ENCODE measurements around the gene GOLGA8B.
"Not testable (repeated sequence)": the region's sequence is repeated elsewhere in the genome, so short reads cannot be mapped to it uniquely, and the experiment has no call there.

GOLGA8B gene

DNA sequence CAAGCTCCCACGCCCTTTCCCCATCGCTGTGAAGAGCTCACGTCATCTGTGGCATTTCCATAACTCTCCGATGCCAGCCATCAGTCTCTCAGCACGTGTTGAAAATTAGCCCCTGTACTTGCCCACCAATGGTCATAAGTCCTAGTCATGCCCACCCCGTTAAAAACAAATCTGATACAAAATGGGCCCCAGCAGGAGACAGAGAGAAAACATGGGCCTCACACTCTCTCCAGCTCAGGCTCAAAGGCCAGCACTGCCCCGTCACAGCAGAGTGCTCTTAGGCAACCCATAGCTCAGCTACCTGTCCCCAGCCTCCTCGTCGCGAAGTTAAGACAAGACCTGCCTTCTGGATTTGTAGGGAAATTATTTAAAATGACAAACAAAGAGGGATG, 5.2 kb downstream of the GOLGA8B start:
- H3K9me3 ChIP-seq = no peaks in the 10 kb centered on the region
- no peaks in the 10 kb centered on the region for H3K4me1 ChIP-seq
- TF ChIP-seq, protein P1, sequence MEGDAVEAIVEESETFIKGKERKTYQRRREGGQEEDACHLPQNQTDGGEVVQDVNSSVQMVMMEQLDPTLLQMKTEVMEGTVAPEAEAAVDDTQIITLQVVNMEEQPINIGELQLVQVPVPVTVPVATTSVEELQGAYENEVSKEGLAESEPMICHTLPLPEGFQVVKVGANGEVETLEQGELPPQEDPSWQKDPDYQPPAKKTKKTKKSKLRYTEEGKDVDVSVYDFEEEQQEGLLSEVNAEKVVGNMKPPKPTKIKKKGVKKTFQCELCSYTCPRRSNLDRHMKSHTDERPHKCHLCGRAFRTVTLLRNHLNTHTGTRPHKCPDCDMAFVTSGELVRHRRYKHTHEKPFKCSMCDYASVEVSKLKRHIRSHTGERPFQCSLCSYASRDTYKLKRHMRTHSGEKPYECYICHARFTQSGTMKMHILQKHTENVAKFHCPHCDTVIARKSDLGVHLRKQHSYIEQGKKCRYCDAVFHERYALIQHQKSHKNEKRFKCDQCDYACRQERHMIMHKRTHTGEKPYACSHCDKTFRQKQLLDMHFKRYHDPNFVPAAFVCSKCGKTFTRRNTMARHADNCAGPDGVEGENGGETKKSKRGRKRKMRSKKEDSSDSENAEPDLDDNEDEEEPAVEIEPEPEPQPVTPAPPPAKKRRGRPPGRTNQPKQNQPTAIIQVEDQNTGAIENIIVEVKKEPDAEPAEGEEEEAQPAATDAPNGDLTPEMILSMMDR (IDR thresholded peaks at IDR 0.05; ENCODE audit: low read depth, low read length) = no peak
- no peak for DNase-seq
- no peaks in the 10 kb centered on the region for H3K27me3 ChIP-seq
- H3K36me3 ChIP-seq = no peaks in the 10 kb centered on the region
- no peak overlapping the region for H3K4me3 ChIP-seq (ENCODE audit: low read depth, low read length)

DNA sequence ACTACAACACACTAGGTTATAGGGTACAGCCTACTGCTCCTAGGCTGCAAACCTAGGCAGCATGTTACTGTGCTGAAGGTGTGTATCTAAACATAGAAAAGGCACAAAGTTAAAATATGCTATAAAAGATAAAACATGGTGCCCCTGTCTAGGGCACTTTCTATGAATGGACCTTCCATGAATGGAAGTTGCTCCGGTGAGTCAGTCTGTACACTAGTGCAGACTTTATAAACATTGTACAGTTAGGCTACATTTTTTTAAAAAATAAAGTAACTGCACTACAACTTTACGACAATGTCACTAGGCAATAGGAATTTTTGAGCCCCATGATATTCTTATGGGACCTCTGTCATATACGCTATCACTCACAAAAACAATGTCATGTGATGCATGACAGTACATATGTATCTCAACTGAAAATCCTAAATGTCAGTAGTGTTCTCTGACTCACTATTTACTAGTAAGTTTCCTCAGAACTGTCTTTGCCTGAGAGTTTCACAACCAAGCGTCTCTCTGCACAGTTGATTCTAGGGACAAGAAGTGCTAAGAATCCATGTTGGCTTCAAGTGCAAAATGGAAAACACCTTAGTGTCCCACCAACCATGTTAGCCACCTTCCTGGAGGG, 5.7 kb downstream of the GOLGA8B start:
- H3K4me3 ChIP-seq (ENCODE audit: low read depth, low read length); H3K9me3 ChIP-seq; H3K36me3 ChIP-seq: not testable (repeated sequence)

GRCh38 chr15:34575035-34575434, 8.4 kb downstream of the GOLGA8B start:
- H3K9me3 ChIP-seq; H3K27me3 ChIP-seq; H3K36me3 ChIP-seq; H3K4me3 ChIP-seq (ENCODE audit: low read depth, low read length); DNase-seq; H3K4me1 ChIP-seq: not testable (repeated sequence)

More for the DNA sequence above, 5.7 kb downstream of the GOLGA8B start:
- H3K27me3 ChIP-seq, H3K4me1 ChIP-seq, DNase-seq: not testable (repeated sequence)

DNA sequence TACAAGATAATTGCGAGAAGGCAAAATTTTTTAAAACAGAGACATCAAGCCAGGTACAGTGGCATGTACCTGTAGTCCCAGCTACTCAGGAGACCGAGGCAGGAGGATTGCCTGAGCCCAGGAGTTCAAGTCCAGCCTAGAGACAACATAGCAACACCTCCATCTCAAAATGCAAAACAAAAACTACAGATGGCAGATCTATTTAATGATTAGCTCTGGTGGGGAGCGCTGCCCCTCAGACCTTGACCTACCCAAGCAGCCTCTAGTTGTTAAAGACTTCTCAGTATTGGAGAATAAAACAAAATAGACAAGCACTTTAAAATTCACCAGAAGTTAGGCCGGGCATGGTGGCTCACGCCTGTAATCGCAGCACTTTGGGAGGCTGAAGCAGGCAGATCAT, 10.5 kb downstream of the GOLGA8B start:
- not testable (repeated sequence) for H3K9me3 ChIP-seq; H3K36me3 ChIP-seq; DNase-seq; H3K27me3 ChIP-seq; H3K4me1 ChIP-seq; H3K4me3 ChIP-seq (ENCODE audit: low read depth, low read length)

DNA sequence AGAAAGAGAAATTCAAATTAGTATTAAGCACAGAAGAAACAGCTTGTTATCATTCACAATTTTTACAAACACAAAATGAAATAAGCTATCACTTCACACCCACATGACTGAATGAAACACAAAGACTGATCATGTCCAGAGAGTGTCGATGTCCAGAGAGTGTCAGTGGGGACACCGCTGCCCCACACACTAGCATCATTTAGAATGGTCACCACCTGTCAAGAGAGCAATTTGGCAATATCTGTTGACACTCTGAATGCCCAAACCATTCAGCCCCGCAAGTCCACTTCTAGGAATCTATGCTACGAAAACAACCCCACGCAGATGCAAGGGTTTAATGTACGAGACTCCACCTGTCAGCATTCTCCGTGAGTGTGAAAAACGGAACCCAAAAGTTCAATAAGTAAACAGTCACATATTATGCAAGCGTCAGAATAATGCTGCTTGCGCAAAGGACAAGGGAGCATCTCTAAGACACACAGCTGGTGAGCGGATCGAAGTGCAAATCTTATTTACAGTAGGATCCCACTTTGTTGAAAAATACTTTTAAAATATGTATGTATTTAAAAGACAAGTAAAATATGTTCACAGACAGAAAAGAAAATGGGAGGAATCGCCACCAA, 11.3 kb downstream of the GOLGA8B start:
- not testable (repeated sequence) for H3K4me3 ChIP-seq (ENCODE audit: low read depth, low read length); H3K4me1 ChIP-seq; H3K9me3 ChIP-seq; H3K36me3 ChIP-seq; H3K27me3 ChIP-seq; DNase-seq

GRCh38 chr15:34569670-34570396, 13.6 kb downstream of the GOLGA8B start:
- DNase-seq; H3K4me3 ChIP-seq (ENCODE audit: low read depth, low read length); H3K36me3 ChIP-seq; H3K9me3 ChIP-seq; H3K27me3 ChIP-seq; H3K4me1 ChIP-seq: not testable (repeated sequence)

DNA sequence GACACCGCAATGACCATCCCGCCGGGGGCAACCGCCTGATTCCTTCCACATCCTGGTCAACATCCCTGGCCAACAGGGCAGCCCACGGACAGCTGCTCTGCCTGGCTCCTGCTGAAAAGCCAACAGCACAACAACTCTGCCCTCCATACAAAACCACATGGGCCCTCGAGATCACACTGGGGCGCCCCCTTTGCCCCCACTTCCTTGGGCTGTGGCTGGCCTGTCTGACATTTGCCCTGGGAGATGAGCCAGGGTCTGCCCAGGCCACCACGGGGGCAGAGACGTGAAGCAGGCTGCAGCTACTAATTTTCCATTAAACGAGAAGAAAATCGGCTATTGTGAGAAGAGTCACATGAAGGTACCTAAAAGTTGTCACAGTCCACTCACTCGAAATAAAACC, 16.3 kb downstream of the GOLGA8B start:
- not testable (repeated sequence) for DNase-seq

GRCh38 chr15:34564711-34565110, 18.7 kb downstream of the GOLGA8B start:
- H3K4me3 ChIP-seq (ENCODE audit: low read depth, low read length); H3K27me3 ChIP-seq; H3K4me1 ChIP-seq; DNase-seq; H3K36me3 ChIP-seq; H3K9me3 ChIP-seq: not testable (repeated sequence)

More for the DNA sequence above, 16.3 kb downstream of the GOLGA8B start:
- H3K36me3 ChIP-seq; H3K4me3 ChIP-seq (ENCODE audit: low read depth, low read length); H3K4me1 ChIP-seq; H3K9me3 ChIP-seq; H3K27me3 ChIP-seq: not testable (repeated sequence)

DNA sequence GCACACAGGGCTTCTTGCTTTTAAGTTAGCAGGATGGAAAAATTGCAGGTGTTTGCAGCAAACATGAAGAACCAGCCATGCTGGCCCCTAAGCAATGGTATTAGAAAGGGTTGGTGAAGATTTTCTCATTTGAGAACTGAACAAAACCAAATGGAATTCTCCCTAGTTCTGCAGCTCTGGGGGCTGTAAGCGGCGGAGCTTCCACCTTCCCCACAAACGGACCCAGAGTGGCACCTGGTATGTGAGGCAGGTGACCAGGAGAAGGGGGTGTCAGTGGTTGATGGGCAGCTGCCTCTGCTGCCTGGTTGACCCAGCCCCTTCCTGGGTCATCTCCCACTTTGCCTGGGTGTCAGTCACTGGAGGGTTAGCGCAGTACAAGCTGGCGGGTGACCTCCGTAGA, 22.6 kb downstream of the GOLGA8B start:
- H3K36me3 ChIP-seq; H3K27me3 ChIP-seq; H3K4me3 ChIP-seq (ENCODE audit: low read depth, low read length); H3K9me3 ChIP-seq; H3K4me1 ChIP-seq; DNase-seq: not testable (repeated sequence)

DNA sequence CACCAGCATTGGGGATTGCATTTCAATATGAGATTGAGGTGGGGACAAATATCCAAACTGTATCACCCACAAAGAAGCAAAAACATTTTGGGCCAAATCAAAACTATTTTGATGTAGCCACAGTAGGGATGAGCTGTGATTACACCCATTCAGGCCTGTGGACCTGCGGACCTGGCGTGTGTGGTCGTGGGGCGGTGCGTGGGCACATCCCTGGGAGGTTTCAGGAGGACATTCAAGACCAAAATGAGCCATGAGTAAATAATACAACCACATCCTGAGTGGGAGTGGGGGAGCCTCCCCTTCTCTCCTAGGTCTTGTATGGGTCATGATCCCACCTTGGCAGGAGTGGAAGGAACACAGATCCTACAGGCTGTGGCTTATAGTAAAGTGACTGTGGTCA, 23.7 kb downstream of the GOLGA8B start:
- not testable (repeated sequence) for H3K27me3 ChIP-seq; H3K36me3 ChIP-seq; H3K4me1 ChIP-seq; H3K9me3 ChIP-seq; DNase-seq; H3K4me3 ChIP-seq (ENCODE audit: low read depth, low read length)

DNA sequence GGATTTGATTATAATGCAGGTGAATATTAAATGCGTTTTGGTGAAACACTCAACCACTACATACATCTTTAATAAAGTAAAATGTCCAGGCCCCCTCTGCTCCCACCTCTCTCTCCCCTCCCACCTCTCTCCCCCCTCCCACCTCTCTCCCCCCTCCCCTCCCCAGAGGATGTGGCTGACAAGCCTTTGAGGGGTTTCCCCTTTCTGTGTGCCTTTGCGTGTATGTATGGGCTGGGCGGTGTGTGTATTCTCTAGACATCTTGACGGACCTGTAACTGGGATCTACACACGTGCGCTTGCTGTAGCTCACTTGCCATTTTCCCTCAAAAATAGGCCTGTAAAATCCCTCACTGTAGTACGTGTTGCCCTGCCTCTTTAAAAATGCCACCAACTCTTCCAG, 28.3 kb downstream of the GOLGA8B start:
- H3K36me3 ChIP-seq; DNase-seq; H3K4me1 ChIP-seq; H3K4me3 ChIP-seq (ENCODE audit: low read depth, low read length); H3K27me3 ChIP-seq; H3K9me3 ChIP-seq: not testable (repeated sequence)

DNA sequence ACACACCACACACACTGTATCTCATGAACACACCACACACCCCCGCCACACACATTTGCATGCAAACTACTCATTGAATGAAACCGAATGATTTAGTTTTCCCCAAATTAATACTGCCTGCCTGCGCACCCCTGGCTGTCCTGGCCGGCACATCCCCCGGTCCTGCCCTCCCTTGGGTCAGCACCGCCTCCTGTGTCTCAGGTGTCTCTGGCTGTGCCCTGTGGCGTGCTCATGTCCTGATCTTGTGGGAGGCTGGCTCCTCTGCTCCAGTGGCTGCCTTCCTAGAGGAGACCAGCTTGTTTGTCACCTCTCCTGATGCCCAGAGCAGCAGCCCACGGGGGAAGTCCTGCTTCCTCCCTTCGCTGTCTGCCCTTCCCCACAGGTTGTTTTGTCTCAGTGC, 28.7 kb downstream of the GOLGA8B start:
- H3K27me3 ChIP-seq; H3K4me1 ChIP-seq; DNase-seq; H3K4me3 ChIP-seq (ENCODE audit: low read depth, low read length); H3K9me3 ChIP-seq; H3K36me3 ChIP-seq: not testable (repeated sequence)

GRCh38 chr15:34554126-34554525, 29.3 kb downstream of the GOLGA8B start:
- H3K27me3 ChIP-seq; H3K4me1 ChIP-seq; H3K9me3 ChIP-seq; H3K36me3 ChIP-seq; DNase-seq; H3K4me3 ChIP-seq (ENCODE audit: low read depth, low read length): not testable (repeated sequence)

DNA sequence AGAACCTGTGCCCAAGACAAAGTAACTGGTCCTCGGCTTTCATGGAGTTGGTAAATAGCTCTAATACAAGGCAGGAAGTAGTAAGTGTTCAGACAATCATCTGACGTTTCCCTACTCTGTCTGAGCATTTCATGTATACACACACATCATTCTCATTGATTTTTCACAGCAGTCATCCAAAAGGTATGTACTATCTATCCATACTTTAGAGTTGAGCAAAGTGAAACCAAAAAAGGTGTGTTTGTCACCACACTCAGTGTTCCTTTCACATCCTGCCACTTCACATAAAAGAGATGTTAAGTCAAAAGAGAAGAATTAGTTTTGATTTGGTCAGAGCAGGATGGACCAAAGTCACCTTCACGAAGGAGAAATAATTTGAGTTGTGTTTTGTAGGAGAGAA, 33.3 kb downstream of the GOLGA8B start:
- DNase-seq; H3K4me3 ChIP-seq (ENCODE audit: low read depth, low read length); H3K9me3 ChIP-seq; H3K4me1 ChIP-seq; H3K36me3 ChIP-seq; H3K27me3 ChIP-seq: not testable (repeated sequence)

GRCh38 chr15:34549381-34549809, 34.1 kb downstream of the GOLGA8B start:
- DNase-seq; H3K9me3 ChIP-seq; H3K27me3 ChIP-seq; H3K36me3 ChIP-seq; H3K4me1 ChIP-seq; H3K4me3 ChIP-seq (ENCODE audit: low read depth, low read length): not testable (repeated sequence)
